ENCODE measurements around the gene CHURC1. TPM values are rescaled to one million over a fixed set of nuclear protein-coding genes. Genes with fewer than 3 reads are reported as not detected.

CHURC1 gene
- polyA plus RNA-seq, 1 donor (not counting 4 experiments of a cell fraction or from before 2014, with no cell fraction given) = 126 TPM

DNA sequence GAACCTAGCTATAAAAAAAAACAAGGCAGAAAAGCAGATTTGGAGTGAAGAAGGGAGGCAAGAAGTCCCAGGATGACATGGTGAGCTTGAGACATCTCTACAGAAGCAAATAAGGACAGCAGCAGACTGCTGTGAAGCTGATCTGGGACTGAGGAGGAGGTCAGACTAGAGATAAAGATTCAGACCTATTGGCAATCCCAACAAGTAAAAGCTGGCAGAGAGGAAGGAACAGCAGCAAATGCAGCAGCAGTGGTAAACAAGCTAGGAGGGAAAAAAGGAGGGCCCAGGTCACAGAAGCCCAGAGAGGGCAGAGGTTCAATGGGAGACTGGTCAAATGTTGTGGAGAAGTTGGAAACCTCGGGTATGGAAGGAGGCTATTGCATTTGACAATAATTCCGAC, 45.9 kb upstream of the CHURC1 start:
- DNase-seq (ENCODE audit: low read depth, low spot score) (no peak), FAIRE-seq (no peak)
- H2AFZ ChIP-seq (ENCODE audit: control insufficient read depth, low read length) = no peak overlapping the region
- H3K9me1 ChIP-seq (ENCODE audit: control insufficient read depth, extremely low read depth, insufficient read depth, low read length) = no peaks in the 10 kb centered on the region
- no peaks in the 10 kb centered on the region for H4K20me1 ChIP-seq (ENCODE audit: control insufficient read depth, extremely low read depth, insufficient read depth, low read length)
- H3K27ac ChIP-seq (ENCODE audit: control insufficient read depth, insufficient read depth, low read length) = no peak overlapping the region
- dilution Hi-C loops (cut with MboI; ENCODE audit: extremely low pct_ligation_motif_present, low sequenced_read_pairs) = no loop called here
- H3K4me2 ChIP-seq (ENCODE audit: control insufficient read depth, extremely low read depth, insufficient read depth, low read depth, low read length) = no peak overlapping the region
- no peaks in the 10 kb centered on the region for H3K79me2 ChIP-seq (ENCODE audit: control insufficient read depth, insufficient read depth, low read length)
- H3K36me3 ChIP-seq (ENCODE audit: control insufficient read depth in 2 of 2, extremely low read depth in 1 of 2, insufficient read depth in 2 of 2, low read length in 2 of 2) = no peaks in the 10 kb centered on the region
- H3K4me1 ChIP-seq (ENCODE audit: control insufficient read depth, extremely low read depth, insufficient read depth, low read length) = no peaks in the 10 kb centered on the region
- no peak overlapping the region for H3K9ac ChIP-seq (ENCODE audit: control insufficient read depth, extremely low read depth, insufficient read depth, low read length)
- TF ChIP-seq, protein P1, sequence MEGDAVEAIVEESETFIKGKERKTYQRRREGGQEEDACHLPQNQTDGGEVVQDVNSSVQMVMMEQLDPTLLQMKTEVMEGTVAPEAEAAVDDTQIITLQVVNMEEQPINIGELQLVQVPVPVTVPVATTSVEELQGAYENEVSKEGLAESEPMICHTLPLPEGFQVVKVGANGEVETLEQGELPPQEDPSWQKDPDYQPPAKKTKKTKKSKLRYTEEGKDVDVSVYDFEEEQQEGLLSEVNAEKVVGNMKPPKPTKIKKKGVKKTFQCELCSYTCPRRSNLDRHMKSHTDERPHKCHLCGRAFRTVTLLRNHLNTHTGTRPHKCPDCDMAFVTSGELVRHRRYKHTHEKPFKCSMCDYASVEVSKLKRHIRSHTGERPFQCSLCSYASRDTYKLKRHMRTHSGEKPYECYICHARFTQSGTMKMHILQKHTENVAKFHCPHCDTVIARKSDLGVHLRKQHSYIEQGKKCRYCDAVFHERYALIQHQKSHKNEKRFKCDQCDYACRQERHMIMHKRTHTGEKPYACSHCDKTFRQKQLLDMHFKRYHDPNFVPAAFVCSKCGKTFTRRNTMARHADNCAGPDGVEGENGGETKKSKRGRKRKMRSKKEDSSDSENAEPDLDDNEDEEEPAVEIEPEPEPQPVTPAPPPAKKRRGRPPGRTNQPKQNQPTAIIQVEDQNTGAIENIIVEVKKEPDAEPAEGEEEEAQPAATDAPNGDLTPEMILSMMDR (optimal IDR thresholded peaks at IDR 0.05 in 1 of 3, IDR thresholded peaks at IDR 0.05 in 1 of 3, conservative IDR thresholded peaks at IDR 0.05 in 1 of 3; ENCODE audit: extremely low read depth in 1 of 3, insufficient read depth in 2 of 3, low read length in 3 of 3) = no peak
- TF ChIP-seq EZH2 (IDR thresholded peaks at IDR 0.05; ENCODE audit: low read length) = no peak
- H3K27me3 ChIP-seq (ENCODE audit: control insufficient read depth, extremely low read depth, insufficient read depth, low read length) = peaks cover 10% of the 10 kb centered on the region
- peaks cover 3% of the 10 kb centered on the region for H3K9me3 ChIP-seq (ENCODE audit: control insufficient read depth, low read depth, low read length)
- H3K4me3 ChIP-seq (ENCODE audit: control insufficient read depth in 2 of 3, extremely low read depth in 1 of 3, insufficient read depth in 2 of 3, low read depth in 1 of 3, low read length in 3 of 3) = no peak overlapping the region

DNA sequence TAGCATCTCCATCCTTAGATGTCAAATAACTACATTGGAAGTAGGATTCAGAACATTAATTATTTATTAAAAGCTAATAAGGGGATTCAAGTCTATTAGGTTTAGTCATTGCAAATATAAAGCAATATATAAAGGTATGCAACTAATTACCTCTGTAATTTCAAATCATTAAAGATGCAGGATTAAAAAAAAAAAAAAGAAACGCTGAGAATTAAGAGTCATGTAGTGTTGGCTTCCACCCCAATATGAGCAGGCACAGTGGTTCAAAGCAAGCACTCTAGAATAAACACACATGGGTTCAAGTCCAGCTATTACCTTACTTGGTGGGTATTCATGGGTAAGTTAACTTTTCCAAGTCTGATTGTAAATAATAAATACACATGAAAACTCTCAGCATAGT, 45.4 kb upstream of the CHURC1 start:
- Histone ChIP-seq H2AFZ (ENCODE audit: control insufficient read depth, low read length) (no peak overlapping the region), H3K4me3 (ENCODE audit: control insufficient read depth in 2 of 3, extremely low read depth in 1 of 3, insufficient read depth in 2 of 3, low read depth in 1 of 3, low read length in 3 of 3) (no peak overlapping the region), H3K79me2 (ENCODE audit: control insufficient read depth, insufficient read depth, low read length) (no peaks in the 10 kb centered on the region), H3K27ac (ENCODE audit: control insufficient read depth, insufficient read depth, low read length) (no peak overlapping the region), H3K4me2 (ENCODE audit: control insufficient read depth, extremely low read depth, insufficient read depth, low read depth, low read length) (no peak overlapping the region), H3K9me3 (ENCODE audit: control insufficient read depth, low read depth, low read length) (peaks cover 3% of the 10 kb centered on the region), H3K9me1 (ENCODE audit: control insufficient read depth, extremely low read depth, insufficient read depth, low read length) (no peaks in the 10 kb centered on the region), H4K20me1 (ENCODE audit: control insufficient read depth, extremely low read depth, insufficient read depth, low read length) (no peaks in the 10 kb centered on the region), H3K9ac (ENCODE audit: control insufficient read depth, extremely low read depth, insufficient read depth, low read length) (no peak overlapping the region), H3K4me1 (ENCODE audit: control insufficient read depth, extremely low read depth, insufficient read depth, low read length) (no peaks in the 10 kb centered on the region), H3K27me3 (ENCODE audit: control insufficient read depth, extremely low read depth, insufficient read depth, low read length) (peaks cover 10% of the 10 kb centered on the region), H3K36me3 (ENCODE audit: control insufficient read depth in 2 of 2, extremely low read depth in 1 of 2, insufficient read depth in 2 of 2, low read length in 2 of 2) (no peaks in the 10 kb centered on the region)
- DNase-seq (ENCODE audit: low read depth, low spot score) = no peak
- TF ChIP-seq EZH2 (IDR thresholded peaks at IDR 0.05; ENCODE audit: low read length) = no peak
- TF ChIP-seq, protein P1 (optimal IDR thresholded peaks at IDR 0.05 in 1 of 3, IDR thresholded peaks at IDR 0.05 in 1 of 3, conservative IDR thresholded peaks at IDR 0.05 in 1 of 3; ENCODE audit: extremely low read depth in 1 of 3, insufficient read depth in 2 of 3, low read length in 3 of 3) = no peak
- no peak for FAIRE-seq
- dilution Hi-C loops (cut with MboI; ENCODE audit: extremely low pct_ligation_motif_present, low sequenced_read_pairs) = no loop called here

Measured in keratinocyte (primary cell).